ENCODE measurements around the gene EEF1AKMT4.

- no peak for TF ChIP-seq CTCF (IDR thresholded peaks at IDR 0.05)
- TF ChIP-seq POLR2A (IDR thresholded peaks at IDR 0.05), result no peak
Observed at GRCh38 chr3:184239708-184240107, 9.8 kb upstream of the EEF1AKMT4 start.
